HFF-Myc (cell line): ENCODE results near the gene SMCR8.

Experiments
- DNase-seq: peaks from one replicate; pipeline ENCODE4 v3.0.0-alpha.2; 2011; ENCODE audit warnings: low read depth; ENCODE audit errors: extremely low read depth
- H3K4me3 ChIP-seq: replicated peaks from 2 replicates; pipeline ENCODE4 v1.5.1; 2011; ENCODE audit warnings: low read depth, mild to moderate bottlenecking, control low read depth, low read length
- TF ChIP-seq, protein P1 (sequence below): IDR thresholded peaks from 2 replicates; pipeline ENCODE4 v1.5.1; 2012; ENCODE audit warnings: mild to moderate bottlenecking, low read depth, low read length, control low read depth; ENCODE audit errors: missing control alignments

SMCR8 gene

GRCh38 chr17:18324140-18325050, 9.3 kb downstream of the SMCR8 start:
- no peak for DNase-seq
- TF ChIP-seq, protein P1, sequence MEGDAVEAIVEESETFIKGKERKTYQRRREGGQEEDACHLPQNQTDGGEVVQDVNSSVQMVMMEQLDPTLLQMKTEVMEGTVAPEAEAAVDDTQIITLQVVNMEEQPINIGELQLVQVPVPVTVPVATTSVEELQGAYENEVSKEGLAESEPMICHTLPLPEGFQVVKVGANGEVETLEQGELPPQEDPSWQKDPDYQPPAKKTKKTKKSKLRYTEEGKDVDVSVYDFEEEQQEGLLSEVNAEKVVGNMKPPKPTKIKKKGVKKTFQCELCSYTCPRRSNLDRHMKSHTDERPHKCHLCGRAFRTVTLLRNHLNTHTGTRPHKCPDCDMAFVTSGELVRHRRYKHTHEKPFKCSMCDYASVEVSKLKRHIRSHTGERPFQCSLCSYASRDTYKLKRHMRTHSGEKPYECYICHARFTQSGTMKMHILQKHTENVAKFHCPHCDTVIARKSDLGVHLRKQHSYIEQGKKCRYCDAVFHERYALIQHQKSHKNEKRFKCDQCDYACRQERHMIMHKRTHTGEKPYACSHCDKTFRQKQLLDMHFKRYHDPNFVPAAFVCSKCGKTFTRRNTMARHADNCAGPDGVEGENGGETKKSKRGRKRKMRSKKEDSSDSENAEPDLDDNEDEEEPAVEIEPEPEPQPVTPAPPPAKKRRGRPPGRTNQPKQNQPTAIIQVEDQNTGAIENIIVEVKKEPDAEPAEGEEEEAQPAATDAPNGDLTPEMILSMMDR: no peak

DNA sequence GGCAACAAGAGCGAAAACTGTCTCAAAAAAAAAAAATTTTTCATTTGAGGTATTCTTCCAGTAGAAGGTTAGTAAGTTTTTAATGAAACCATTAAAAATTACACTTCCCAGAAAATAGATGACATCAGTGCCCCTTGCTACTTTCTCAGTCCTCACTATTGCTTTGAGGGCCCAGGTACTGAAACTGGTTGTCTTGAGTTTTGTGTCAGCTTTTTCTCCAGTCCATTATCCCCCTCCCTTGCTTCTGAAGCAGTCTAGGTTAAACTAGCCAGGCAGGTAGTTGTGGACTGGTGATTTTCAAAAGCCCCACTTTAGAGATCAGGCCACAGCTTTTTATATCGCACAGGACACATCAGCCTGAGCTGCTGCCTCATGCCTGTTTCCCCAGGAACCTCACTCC, 10.9 kb downstream of the SMCR8 start:
- TF ChIP-seq, protein P1: no peak
- no peak for DNase-seq
- no peak overlapping the region for H3K4me3 ChIP-seq

More at GRCh38 chr17:18324140-18325050, 9.3 kb downstream of the SMCR8 start:
- no peak overlapping the region for H3K4me3 ChIP-seq

GRCh38 chr17:18326572-18326971, 11.5 kb downstream of the SMCR8 start:
- DNase-seq: no peak
- TF ChIP-seq, protein P1: no peak
- H3K4me3 ChIP-seq: no peak overlapping the region

DNA sequence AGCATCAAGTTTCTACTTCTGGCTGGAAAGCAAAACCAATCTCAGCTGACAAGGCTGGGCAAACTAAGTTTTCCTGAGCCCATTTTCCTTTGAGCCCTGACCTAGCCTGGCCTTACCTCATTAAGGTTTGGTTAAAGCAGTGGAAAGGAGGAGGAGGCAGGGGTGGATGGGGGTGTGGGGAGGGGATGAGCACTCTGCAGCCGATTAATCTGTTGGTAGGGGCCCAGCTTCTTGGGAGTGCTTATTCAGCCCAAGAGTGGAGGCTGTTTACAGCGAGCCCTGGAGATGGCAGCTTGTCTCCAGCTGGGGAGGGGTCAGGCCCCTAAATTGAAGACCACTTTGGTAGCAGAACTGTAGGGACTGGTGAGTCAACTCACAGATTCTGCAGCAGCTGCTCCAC, 12.0 kb downstream of the SMCR8 start:
- TF ChIP-seq, protein P1: no peak
- no peak overlapping the region for H3K4me3 ChIP-seq
- no peak for DNase-seq

DNA sequence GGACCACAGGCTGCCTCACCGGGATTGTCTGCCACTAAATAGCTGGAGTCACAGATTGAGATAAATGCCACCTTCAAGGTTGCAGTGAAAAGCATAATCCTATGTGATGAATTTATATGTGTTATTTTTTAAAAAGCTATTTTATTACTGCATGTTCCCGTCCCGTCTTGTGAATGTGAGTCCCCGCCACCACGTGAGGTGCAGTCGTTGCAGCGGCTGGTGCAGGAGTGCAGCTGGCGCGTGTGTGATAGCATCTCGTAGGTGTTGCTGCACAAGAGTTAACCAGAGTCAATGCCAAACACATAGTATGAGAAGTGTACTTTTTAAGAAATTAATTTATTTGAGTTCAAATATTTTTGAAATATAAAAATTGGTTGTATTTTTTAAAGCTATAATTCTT, 12.5 kb downstream of the SMCR8 start:
- TF ChIP-seq, protein P1: no peak
- H3K4me3 ChIP-seq: no peak overlapping the region
- no peak for DNase-seq

- no peak overlapping the region for H3K4me3 ChIP-seq
- TF ChIP-seq, protein P1: no peak
- no peak for DNase-seq
Measured at GRCh38 chr17:18328643-18329204, 13.6 kb downstream of the SMCR8 start.
